NCI-H526 treated with DMSO at 0.1 percent for 48 hours (cell line): ENCODE measurements around the gene POU2AF1.
A peak's percentile ranks its signal among the peaks of the same experiment; 100 is the strongest.

Source experiments
- DNase-seq: peaks from one replicate; lab custom pipeline; 2025; lab: John Stamatoyannopoulos, UW

POU2AF1 gene

GRCh38 chr11:111360150-111361043 lies 18.7 kb downstream of the POU2AF1 start:
- DNase-seq: no peak

DNA sequence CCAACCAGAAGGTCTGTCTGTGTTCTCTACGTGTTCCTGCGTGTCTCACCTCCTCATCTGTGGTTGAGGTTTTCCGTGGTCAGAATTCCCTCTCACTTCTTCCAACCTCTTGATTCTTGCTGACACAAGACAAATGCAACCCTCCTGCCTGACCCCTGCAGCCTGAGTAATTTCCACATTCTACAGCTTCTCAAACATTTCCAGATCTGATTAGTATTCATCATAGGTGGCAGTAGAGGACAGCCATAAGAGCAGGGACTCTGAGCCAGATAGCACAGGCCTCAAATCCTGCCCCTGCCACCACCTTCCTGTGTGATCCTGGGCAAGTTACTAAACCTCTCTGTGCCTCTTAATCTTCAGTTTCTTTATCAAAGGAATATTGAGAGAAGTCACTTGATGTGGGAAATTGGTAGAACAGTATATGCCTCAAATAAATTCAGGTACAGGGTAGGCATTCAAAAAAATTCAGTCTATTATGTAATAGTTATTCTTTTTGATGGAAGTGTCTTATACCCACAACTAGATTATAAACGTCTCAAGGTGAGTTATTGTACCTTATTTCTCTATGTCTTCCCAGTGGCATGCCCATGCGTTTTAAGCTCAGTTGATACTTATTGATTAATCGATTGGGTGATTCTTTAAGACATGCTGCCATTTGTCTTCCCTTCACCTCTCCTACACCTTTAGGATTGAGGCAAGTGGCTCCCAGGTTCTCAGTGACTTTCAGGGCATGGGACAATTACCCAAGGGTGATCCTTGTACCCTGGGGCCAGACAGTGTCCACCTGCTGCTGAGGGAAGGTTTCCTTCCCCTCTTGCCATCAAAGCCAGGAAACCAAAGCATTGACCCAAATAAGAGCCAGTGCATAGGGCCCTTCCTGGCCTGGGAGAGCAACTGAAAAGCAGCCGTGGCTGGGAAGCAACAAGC lies 19.6 kb downstream of the POU2AF1 start:
- no peak for DNase-seq

DNA sequence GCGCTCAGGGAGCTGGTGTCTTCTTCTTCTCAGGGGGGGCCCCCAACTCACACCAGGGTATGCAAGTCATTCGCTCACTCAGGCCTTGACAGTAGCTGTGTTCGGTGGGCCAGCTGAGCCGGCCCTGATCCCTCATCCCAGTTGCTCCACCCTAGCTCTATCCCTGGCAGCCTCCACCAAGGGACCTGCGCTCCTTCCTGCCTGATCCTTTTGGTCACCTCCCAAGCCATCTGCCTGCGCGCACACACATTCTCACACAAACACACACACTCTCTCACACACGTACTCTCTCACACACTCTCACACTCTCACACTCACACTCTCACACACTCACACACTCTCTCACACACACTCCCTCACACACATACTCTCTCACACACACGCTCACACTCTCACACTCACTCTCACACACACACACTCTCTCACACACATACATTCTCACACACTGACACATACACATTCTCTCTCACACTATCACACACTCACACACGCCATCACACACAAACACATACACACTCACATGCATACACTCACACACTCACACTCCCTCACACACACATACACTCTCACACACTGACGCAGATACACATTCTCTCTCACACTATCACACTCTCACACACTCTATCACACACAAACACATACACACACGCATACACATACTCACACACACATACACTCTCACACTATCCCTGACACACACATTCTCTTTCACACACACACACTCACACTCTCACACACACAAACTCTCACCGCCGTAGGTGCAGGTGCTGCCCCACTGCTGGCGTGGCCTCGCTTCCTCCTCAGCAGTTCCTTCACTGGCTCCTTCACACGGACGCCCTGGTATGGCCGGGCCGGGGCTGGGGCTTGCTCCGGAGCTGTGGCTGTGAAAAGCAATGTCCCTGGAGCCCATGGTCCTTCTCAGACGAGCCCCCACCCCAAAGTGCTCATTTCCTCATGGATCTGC lies 20.8 kb downstream of the POU2AF1 start:
- DNase-seq: no peak

- no peak for DNase-seq
Measured at GRCh38 chr11:111357150-111358037, 21.7 kb downstream of the POU2AF1 start.

- DNase-seq: no peak
Measured at GRCh38 chr11:111356660-111357048, 22.4 kb downstream of the POU2AF1 start.

DNA sequence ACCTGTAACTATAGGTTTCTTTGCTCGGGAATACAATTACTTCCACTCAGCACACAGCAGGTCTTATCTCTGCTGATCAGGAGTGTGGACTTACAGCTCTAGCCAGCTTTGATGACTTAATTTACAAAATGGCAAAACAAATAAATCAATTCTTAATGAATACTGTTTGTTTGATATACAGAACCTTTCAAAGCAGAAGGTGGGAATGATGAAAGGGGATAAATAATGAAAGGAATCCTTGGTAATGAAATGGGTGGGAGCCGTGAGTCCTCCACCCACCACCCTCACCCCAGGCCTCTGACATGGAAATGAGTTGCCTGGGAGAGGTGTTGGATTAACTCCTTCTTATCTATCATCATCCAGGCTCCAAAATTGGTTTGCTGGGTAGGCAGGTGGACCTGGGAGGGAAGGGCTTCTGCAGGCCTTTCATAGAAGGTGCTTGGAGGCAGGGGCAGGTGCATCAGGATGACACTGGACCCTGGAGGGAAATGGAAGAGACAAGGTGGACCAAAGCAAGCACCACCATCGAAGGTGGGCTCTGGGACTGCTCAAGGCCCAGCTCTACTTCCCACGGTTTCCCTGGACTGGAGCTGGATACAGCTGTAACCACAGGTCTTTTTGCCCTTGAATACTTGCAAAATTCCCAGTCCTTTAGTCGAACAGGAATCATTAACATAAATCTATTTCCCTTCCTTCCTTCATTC lies 23.0 kb downstream of the POU2AF1 start:
- peak; percentile 94 for DNase-seq

GRCh38 chr11:111355101-111355500 lies 24.0 kb downstream of the POU2AF1 start:
- DNase-seq: no peak

DNA sequence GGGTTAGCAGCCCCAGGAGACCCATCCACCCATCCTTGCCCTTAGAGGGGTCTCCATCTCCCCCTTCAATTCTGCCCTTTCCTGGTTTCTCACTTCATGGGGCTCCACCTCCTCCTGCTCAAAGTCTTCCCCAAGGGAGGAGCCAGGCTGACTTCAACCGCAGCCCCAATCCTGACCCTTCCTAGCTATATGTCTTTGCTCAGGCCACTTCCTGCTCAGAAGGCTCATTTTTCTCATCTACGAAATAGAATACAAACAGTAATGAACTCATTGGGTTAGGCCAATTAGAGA lies 24.5 kb downstream of the POU2AF1 start:
- no peak for DNase-seq

GRCh38 chr11:111353776-111354600 lies 25.1 kb downstream of the POU2AF1 start:
- no peak for DNase-seq

GRCh38 chr11:111352935-111353710 lies 26.0 kb downstream of the POU2AF1 start:
- no peak for DNase-seq

GRCh38 chr11:111352231-111352746 lies 26.8 kb downstream of the POU2AF1 start:
- DNase-seq: no peak

DNA sequence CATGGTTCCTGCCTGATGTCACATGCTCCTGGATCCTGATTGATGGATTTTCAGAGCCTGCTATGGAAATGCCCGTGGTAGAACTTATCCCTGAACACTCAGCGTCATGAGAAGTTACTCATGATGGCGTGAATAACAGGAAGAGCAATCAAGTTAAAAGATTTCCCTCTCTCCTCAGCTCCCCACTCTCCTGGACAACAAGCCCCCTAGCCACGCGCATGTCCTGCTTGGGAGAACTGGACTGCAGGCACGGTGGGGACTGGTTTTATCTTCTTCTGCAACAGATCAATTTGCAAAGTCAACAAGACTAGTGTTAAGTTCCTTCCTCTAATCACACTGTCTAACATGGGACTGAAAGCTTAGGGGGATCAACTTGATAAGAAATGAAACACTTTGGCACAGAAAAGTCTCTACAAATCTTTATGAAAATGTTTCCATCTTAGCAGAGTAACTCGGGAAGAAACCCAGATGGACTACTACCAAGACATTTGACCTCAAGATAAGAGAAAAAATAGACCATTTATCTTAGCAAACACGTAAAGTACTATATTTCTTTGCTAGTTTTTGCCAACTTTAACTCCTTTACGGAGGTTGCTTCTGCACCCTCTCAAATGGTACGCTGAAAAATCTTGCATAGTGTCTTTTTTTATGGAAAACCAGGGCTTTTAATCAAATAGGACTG lies 27.6 kb downstream of the POU2AF1 start:
- DNase-seq: peak; percentile 34

GRCh38 chr11:111350811-111351210 lies 28.3 kb downstream of the POU2AF1 start:
- no peak for DNase-seq

DNA sequence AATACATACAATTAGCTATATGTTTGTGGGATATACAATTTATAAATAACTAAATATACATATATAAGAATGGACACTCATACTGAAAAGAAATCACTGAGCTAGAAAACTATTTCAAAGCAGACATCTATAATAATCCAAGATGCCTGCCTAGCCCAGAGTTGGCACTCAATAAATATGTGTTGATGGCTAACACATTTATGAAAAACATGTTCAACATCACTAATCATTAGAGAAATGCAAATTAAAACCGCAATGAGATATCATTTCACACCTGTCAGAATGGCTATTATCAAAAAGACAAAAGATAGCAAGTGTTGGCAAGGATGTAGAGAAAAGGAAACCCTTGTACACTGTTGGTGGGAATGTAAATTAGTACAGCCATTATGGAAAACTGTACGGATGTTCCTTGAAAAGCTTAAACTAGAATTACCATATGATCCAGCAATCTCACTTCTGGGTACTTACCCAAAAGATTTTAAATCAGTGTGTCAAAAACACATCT lies 29.8 kb downstream of the POU2AF1 start:
- DNase-seq: no peak

GRCh38 chr11:111348147-111348546 lies 30.9 kb downstream of the POU2AF1 start:
- no peak for DNase-seq

GRCh38 chr11:111347723-111348115 lies 31.4 kb downstream of the POU2AF1 start:
- DNase-seq: no peak

GRCh38 chr11:111347002-111347722 lies 31.9 kb downstream of the POU2AF1 start:
- DNase-seq: no peak
